SU-DHL-6 (cell line): ENCODE measurements around the gene CPNE2.

Experiments
- H2AFZ ChIP-seq: fragments of 200-600 bp; sonication (generic); 2 replicates; pipeline ENCODE4 v1.6.1; 2014; ENCODE audit warnings: low read depth, mild to moderate bottlenecking, moderate library complexity, mixed read lengths, antibody characterized with exemption, low read length; ENCODE audit not compliant: severe bottlenecking
- H3F3A ChIP-seq: fragments of 200-600 bp; shearing (Covaris generic); 2 replicates; pipeline ENCODE4 v1.6.0; 2016; ENCODE audit warnings: antibody characterized with exemption, mild to moderate bottlenecking; ENCODE audit not compliant: insufficient read depth
- H3K27ac ChIP-seq: fragments of 200-600 bp; sonication (generic); 2 replicates; pipeline ENCODE4 v1.5.1; 2016; ENCODE audit warnings: low read depth, mild to moderate bottlenecking, low read length, moderate library complexity, mixed read lengths
- H3K27me3 ChIP-seq: fragments of 200-600 bp; sonication (generic), shearing (Covaris generic); 2 replicates; pipeline ENCODE4 v1.6.0; 2014; ENCODE audit warnings: mild to moderate bottlenecking, low read length
- H3K36me3 ChIP-seq: fragments of 200-600 bp; sonication (generic); 2 replicates; pipeline ENCODE4 v1.6.1; 2014; ENCODE audit warnings: mild to moderate bottlenecking, low read length, mixed read lengths
- H3K4me2 ChIP-seq: fragments of 300-600, 200-600 bp; shearing (Covaris generic), sonication (generic); 2 replicates; pipeline ENCODE4 v1.6.0; 2014; ENCODE audit warnings: low read length, low read depth, mild to moderate bottlenecking; ENCODE audit not compliant: poor library complexity, severe bottlenecking
- H3K4me3 ChIP-seq: fragments of 200-600 bp; sonication (generic); 2 replicates; pipeline ENCODE4 v1.5.1; 2014; ENCODE audit warnings: antibody characterized with exemption, low read length, mild to moderate bottlenecking, mixed read lengths; ENCODE audit not compliant: insufficient read depth, poor library complexity, severe bottlenecking
- H3K79me2 ChIP-seq: fragments of 200-600 bp; sonication (generic); 2 replicates; pipeline ENCODE4 v1.6.1; 2014; ENCODE audit warnings: mild to moderate bottlenecking, low read length, moderate library complexity; ENCODE audit not compliant: insufficient read depth
- H3K9ac ChIP-seq: fragments of 200-600 bp; sonication (generic); 2 replicates; pipeline ENCODE4 v1.7.0; 2014; ENCODE audit warnings: mild to moderate bottlenecking, low read length
- H3K9me2 ChIP-seq: fragments of 200-600 bp; sonication (generic); replicated peaks from 2 replicates; pipeline ENCODE4 v1.6.1; 2014; ENCODE audit warnings: low read length; ENCODE audit not compliant: insufficient read depth
- H3K9me3 ChIP-seq: fragments of 200-600 bp; sonication (generic); 2 replicates; pipeline ENCODE4 v1.6.1; 2014; ENCODE audit warnings: low read length, mixed read lengths; ENCODE audit not compliant: insufficient read depth
- H4K20me1 ChIP-seq: fragments of 200-600 bp; sonication (generic); 2 replicates; pipeline ENCODE4 v1.6.1; 2014; ENCODE audit warnings: low read depth, mild to moderate bottlenecking, antibody characterized with exemption, low read length, moderate library complexity, mixed read lengths
- EZH2phosphoT487 ChIP-seq: fragments of 200-600 bp; sonication (generic), shearing (Covaris generic); conservative IDR thresholded peaks from 2 replicates; pipeline ENCODE4 v1.6.1; 2018; ENCODE audit warnings: mild to moderate bottlenecking, antibody characterized with exemption, low read length, moderate library complexity, mixed read lengths
- TF ChIP-seq, protein P1 (sequence below): fragments of 200-600 bp; sonication (generic); IDR thresholded peaks from one replicate; pipeline ENCODE4 v1.5.1; 2017; ENCODE audit warnings: antibody characterized with exemption, mild to moderate bottlenecking, low read length, moderate library complexity; ENCODE audit not compliant: insufficient read depth, poor library complexity, severe bottlenecking

Gene CPNE2

DNA sequence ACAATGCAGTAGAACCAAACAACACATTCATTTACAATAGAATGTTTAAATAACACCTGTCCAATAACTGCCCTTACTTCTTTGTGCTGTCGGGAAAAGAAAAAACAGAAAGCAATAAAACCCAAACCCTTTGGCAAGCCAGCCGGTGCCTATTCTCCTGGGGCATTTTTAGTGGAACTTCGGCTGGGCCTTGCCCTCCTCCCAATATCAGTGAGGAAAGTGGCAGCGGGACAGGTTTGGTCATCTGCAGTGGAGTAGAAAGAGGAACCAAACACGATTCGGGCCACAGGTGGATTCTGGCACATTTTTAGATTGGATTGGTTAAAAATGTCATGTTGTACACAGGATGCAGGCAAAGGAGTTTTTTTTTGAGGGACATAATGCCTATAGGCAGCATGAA is 61.5 kb downstream of the CPNE2 start:
- no peaks in the 10 kb centered on the region for H3K9me2 ChIP-seq
- H3K9ac ChIP-seq, result no peak overlapping the region
- TF ChIP-seq, protein P1, sequence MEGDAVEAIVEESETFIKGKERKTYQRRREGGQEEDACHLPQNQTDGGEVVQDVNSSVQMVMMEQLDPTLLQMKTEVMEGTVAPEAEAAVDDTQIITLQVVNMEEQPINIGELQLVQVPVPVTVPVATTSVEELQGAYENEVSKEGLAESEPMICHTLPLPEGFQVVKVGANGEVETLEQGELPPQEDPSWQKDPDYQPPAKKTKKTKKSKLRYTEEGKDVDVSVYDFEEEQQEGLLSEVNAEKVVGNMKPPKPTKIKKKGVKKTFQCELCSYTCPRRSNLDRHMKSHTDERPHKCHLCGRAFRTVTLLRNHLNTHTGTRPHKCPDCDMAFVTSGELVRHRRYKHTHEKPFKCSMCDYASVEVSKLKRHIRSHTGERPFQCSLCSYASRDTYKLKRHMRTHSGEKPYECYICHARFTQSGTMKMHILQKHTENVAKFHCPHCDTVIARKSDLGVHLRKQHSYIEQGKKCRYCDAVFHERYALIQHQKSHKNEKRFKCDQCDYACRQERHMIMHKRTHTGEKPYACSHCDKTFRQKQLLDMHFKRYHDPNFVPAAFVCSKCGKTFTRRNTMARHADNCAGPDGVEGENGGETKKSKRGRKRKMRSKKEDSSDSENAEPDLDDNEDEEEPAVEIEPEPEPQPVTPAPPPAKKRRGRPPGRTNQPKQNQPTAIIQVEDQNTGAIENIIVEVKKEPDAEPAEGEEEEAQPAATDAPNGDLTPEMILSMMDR, result no peak
- TF ChIP-seq EZH2phosphoT487, result no peak
- H3K4me2 ChIP-seq, result no peak overlapping the region
- peaks cover 9% of the 10 kb centered on the region; the same call in 1 of the 2 replicates for H3K36me3 ChIP-seq
- H3F3A ChIP-seq, result no peaks in the 10 kb centered on the region
- H4K20me1 ChIP-seq, result no peaks in the 10 kb centered on the region
- no peaks in the 10 kb centered on the region for H3K79me2 ChIP-seq
- H3K9me3 ChIP-seq, result no peaks in the 10 kb centered on the region
- H3K27me3 ChIP-seq, result no peaks in the 10 kb centered on the region
- no peak overlapping the region for H3K4me3 ChIP-seq
- no peak overlapping the region for H3K27ac ChIP-seq
- no peak overlapping the region for H2AFZ ChIP-seq

DNA sequence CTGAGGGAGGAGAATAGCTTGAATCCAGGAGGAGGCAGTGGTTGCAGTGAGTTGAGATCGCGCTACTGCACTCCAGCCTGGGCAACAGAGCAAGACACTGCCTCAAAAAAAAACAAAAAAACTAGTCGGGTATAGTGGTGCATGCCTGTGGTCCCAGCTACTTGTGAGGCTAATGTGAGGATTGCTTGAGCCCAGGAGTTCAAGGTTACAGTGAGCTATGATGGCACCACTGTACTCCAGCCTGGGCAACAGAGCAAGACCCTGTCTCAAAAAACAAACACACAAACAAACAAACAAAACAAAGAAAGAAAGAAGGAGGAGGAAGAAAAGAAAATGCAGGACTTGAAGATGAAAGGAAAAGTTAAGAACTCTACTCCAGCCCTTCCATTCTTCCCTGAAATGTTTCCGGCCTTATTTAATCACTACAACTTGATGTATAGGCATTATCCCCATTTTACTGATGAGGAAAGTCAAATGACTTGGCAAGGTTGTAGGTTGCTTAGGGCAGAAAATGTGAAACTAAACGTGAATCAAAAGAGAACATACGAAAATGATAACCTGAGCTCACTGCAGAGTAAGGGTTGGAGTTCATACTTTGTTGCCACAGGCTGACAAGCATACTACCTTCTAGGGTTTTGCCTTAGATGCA is 63.4 kb downstream of the CPNE2 start:
- no peak overlapping the region for H3K4me3 ChIP-seq
- peaks cover 14% of the 10 kb centered on the region; the same call in 1 of the 2 replicates for H3K36me3 ChIP-seq
- no peaks in the 10 kb centered on the region for H3F3A ChIP-seq
- no peaks in the 10 kb centered on the region for H3K9me2 ChIP-seq
- H3K79me2 ChIP-seq, result no peaks in the 10 kb centered on the region
- no peaks in the 10 kb centered on the region for H3K27me3 ChIP-seq
- H3K27ac ChIP-seq, result no peak overlapping the region
- H3K9ac ChIP-seq, result no peak overlapping the region
- no peak overlapping the region for H3K4me2 ChIP-seq
- H4K20me1 ChIP-seq, result no peaks in the 10 kb centered on the region
- no peak overlapping the region for H2AFZ ChIP-seq
- TF ChIP-seq, protein P1, result no peak
- TF ChIP-seq EZH2phosphoT487, result no peak
- H3K9me3 ChIP-seq, result no peaks in the 10 kb centered on the region

DNA sequence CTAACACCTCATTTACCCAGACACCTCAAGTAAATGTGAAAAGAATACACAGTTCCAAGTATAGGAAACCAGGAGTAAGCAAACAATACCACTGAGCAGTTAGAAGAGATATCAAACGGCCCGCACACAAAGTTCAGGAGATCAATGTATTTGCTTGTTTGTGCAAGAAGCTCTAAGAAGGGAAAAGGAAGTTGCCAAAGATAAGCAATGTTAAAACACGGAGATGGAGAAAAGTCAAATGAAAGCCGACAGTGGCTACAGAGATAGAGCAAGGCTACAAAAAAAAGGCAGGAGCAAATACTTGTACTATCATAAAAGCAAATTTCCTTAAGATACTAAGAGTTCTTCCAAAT is 63.9 kb downstream of the CPNE2 start:
- TF ChIP-seq, protein P1, result no peak
- no peak for TF ChIP-seq EZH2phosphoT487
- no peaks in the 10 kb centered on the region for H4K20me1 ChIP-seq
- H3K9me3 ChIP-seq, result no peaks in the 10 kb centered on the region
- H3F3A ChIP-seq, result no peaks in the 10 kb centered on the region
- no peak overlapping the region for H3K27ac ChIP-seq
- H3K9me2 ChIP-seq, result no peaks in the 10 kb centered on the region
- H3K36me3 ChIP-seq, result peaks cover 18% of the 10 kb centered on the region; the same call in 1 of the 2 replicates
- H3K4me2 ChIP-seq, result no peak overlapping the region
- no peak overlapping the region for H2AFZ ChIP-seq
- no peak overlapping the region for H3K9ac ChIP-seq
- no peaks in the 10 kb centered on the region for H3K27me3 ChIP-seq
- no peaks in the 10 kb centered on the region for H3K79me2 ChIP-seq
- no peak overlapping the region for H3K4me3 ChIP-seq
